Measurements from ENCODE around the gene HPD. TPM values are rescaled to one million over a fixed set of nuclear protein-coding genes. Genes with fewer than 3 reads are reported as not detected.
"Not testable (repeated sequence)": the region's sequence is repeated elsewhere in the genome, so short reads cannot be mapped to it uniquely, and the experiment has no call there.

Gene HPD
- total RNA-seq, 1 donor from 2014 or later, result not detected

DNA sequence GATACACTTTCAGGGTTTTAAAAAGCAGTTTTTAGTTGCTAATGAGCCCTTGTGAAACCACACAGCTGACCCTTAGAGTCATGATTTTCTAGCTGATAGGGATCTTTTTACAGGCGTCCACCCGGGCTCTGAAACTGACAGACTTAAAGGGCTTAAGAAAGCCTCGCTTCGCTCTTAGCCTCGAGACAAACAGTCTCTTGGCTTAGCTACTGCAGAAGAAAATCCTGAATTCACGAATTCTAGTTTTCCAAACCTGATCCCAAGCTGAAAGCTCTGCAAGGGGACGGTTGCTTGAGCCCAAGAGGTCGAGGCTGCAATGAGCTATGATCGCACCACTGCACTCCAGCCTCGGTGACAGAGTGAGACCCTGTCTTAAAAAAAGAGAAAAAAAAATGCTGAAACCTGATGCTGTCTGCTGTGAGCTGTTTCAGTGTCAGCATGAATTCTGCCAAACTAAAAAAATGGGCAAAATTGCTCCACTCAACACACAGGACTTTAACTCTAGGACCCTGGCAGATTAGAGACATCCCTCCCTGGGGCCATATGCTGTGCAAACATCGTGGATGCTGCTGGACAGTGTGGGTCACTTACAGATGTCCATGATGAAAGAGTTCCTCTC is 3.1 kb upstream of the HPD start:
- TF ChIP-seq, protein P1, sequence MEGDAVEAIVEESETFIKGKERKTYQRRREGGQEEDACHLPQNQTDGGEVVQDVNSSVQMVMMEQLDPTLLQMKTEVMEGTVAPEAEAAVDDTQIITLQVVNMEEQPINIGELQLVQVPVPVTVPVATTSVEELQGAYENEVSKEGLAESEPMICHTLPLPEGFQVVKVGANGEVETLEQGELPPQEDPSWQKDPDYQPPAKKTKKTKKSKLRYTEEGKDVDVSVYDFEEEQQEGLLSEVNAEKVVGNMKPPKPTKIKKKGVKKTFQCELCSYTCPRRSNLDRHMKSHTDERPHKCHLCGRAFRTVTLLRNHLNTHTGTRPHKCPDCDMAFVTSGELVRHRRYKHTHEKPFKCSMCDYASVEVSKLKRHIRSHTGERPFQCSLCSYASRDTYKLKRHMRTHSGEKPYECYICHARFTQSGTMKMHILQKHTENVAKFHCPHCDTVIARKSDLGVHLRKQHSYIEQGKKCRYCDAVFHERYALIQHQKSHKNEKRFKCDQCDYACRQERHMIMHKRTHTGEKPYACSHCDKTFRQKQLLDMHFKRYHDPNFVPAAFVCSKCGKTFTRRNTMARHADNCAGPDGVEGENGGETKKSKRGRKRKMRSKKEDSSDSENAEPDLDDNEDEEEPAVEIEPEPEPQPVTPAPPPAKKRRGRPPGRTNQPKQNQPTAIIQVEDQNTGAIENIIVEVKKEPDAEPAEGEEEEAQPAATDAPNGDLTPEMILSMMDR (IDR thresholded peaks at IDR 0.05), result no peak
- H3K4me3 Mint-ChIP-seq, result no peak overlapping the region
- H3K9me3 Mint-ChIP-seq, result no peaks in the 10 kb centered on the region
- H3K4me1 Mint-ChIP-seq, result no peaks in the 10 kb centered on the region
- ATAC-seq (ENCODE audit: low read depth) (no peak), DNase-seq (no peak)
- CTCF ChIA-PET, result no interaction called here
- intact Hi-C loops (cut with micrococcal nuclease), result no loop called here
- POLR2A ChIA-PET, result no interaction called here
- H3K27me3 Mint-ChIP-seq, result no peaks in the 10 kb centered on the region
- no peak overlapping the region for H3K27ac Mint-ChIP-seq
- no peaks in the 10 kb centered on the region for H3K36me3 Mint-ChIP-seq (ENCODE audit: low read depth)

DNA sequence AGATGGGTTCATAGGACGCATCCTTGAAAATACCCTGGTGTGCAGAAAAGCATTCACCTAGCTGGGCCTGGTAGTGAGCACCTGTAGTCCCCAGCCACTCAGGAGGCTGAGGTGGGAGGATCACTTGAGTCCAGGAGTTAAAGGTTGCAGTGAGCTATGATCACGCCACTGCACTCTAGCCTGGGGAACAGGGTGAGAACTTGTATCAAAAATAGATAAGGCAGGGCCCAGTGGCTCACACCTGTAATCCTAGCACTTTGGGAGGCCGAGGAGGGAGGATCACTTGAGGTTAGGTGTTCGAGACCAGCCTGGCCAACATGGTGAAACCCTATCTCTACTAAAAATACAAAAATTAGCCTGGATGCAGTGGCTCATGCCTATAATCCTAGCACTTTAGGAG is 2.0 kb upstream of the HPD start:
- CTCF ChIA-PET; H3K9me3 Mint-ChIP-seq; ATAC-seq (ENCODE audit: low read depth); intact Hi-C loops (cut with micrococcal nuclease); H3K36me3 Mint-ChIP-seq (ENCODE audit: low read depth); DNase-seq; H3K27ac Mint-ChIP-seq; H3K27me3 Mint-ChIP-seq; H3K4me1 Mint-ChIP-seq; POLR2A ChIA-PET; H3K4me3 Mint-ChIP-seq: not testable (repeated sequence)

DNA sequence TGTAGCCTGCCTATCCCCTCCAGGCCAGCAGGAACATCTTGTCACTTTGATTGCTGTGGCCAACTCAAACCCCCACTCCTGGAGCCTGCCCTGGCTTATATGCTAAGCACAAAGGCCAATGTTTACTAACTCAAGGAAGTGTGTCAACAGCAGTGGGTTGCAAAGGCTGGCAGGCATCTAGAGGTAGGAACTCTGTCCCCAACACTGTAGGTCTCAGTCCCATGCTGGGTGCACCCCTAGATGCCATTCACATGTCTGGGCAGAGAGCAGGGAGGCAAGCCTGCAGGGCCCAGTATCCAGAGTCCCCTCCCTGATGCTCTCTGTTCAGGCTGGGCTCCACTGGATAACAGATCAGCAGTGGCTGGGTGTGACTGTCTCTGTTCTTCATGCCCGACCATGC is 1.6 kb upstream of the HPD start:
- DNase-seq (no peak), ATAC-seq (ENCODE audit: low read depth) (no peak)
- no peak overlapping the region for H3K4me3 Mint-ChIP-seq
- H3K4me1 Mint-ChIP-seq, result peaks cover 9% of the 10 kb centered on the region
- no peaks in the 10 kb centered on the region for H3K27me3 Mint-ChIP-seq
- intact Hi-C loops (cut with micrococcal nuclease), result no loop called here
- H3K27ac Mint-ChIP-seq, result no peak overlapping the region
- ChIA-PET POLR2A (no interaction called here), CTCF (no interaction called here)
- no peaks in the 10 kb centered on the region for H3K9me3 Mint-ChIP-seq
- TF ChIP-seq, protein P1 (IDR thresholded peaks at IDR 0.05), result no peak
- no peaks in the 10 kb centered on the region for H3K36me3 Mint-ChIP-seq (ENCODE audit: low read depth)

DNA sequence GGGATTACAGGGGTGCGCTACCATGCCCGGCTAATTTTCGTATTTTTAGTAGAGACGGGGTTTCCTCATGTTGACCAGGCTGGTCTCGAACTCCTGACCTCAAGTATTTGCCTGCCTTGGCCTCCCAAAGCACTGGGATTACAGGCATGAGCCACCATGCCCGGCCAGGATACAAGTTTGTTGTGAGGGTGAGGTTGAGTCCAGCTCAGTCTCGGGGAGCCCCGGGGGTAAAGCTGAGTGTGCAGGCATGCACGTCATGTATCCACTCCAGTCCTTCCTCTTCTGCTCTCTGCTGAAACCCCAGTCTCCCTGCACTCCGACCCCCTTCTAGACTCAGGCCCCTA is 369 bp downstream of the HPD start:
- Mint-ChIP-seq H3K27ac (no peak overlapping the region), H3K4me1 (peaks cover 9% of the 10 kb centered on the region), H3K36me3 (ENCODE audit: low read depth) (no peaks in the 10 kb centered on the region), H3K9me3 (no peaks in the 10 kb centered on the region), H3K4me3 (no peak overlapping the region), H3K27me3 (no peaks in the 10 kb centered on the region)
- POLR2A ChIA-PET, result interaction anchor here (0.6 kb wide), 1 partner anchor 59 kb away, joined by 4 read pairs; no protein-coding TSS in a partner anchor
- CTCF ChIA-PET, result no interaction called here
- ATAC-seq (ENCODE audit: low read depth) (no peak), DNase-seq (no peak)
- TF ChIP-seq, protein P1 (IDR thresholded peaks at IDR 0.05), result no peak
- intact Hi-C loops (cut with micrococcal nuclease), result no loop called here

DNA sequence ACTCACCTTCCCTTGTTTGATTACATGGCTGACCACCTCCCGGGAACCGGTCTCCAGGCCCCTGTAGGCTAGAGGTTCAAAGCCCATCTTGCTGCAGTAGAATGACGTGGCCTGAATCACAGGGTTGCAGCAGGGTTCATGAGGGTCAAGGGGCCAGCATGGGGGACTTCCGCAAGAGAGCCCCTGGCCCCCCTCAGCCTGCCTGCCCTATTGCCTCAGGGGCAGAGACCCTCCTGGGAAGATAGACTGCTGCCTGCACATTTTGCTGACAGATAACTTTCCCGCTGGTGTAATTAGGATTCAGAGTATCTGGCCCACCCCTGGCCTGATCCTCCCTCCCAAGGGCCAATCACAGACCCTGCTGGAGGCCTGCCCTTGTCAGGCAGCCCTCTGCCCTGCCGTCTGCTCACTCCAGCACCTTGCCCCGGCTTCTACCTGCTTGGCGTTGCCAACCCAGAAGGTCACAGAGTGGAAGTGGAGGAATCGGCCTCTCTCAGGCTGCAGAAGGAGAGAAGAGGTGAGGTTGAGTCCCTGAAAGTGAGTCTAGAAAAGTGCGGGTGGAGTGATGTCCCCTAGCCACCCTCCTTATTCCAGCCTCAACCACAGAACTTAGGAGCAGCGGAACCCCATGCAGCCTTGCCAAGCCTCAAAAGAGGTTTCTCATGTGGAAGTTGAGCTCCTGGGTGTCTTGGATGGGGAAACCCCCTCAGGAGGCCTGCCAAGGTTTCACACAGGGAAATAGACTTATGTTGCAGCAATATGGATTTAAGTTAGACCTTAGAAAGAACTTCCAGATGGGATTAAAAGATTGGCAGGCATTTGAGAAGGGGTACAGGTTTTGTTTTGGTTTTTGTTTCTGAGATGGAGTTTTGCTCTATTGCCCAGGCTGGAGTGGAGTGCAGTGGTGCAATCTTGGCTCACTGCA is 1.1 kb downstream of the HPD start:
- H3K9me3 Mint-ChIP-seq, result no peaks in the 10 kb centered on the region
- peaks cover 9% of the 10 kb centered on the region for H3K4me1 Mint-ChIP-seq
- TF ChIP-seq, protein P1 (IDR thresholded peaks at IDR 0.05), result no peak
- no peaks in the 10 kb centered on the region for H3K36me3 Mint-ChIP-seq (ENCODE audit: low read depth)
- no peak overlapping the region for H3K27ac Mint-ChIP-seq
- CTCF ChIA-PET, result no interaction called here
- DNase-seq, result no peak
- POLR2A ChIA-PET, result interaction anchor here (0.6 kb wide), 1 partner anchor 58 kb away, joined by 4 read pairs; no protein-coding TSS in a partner anchor
- H3K27me3 Mint-ChIP-seq, result peaks cover 2% of the 10 kb centered on the region
- no peak for ATAC-seq (ENCODE audit: low read depth)
- intact Hi-C loops (cut with micrococcal nuclease), result no loop called here
- no peak overlapping the region for H3K4me3 Mint-ChIP-seq

DNA sequence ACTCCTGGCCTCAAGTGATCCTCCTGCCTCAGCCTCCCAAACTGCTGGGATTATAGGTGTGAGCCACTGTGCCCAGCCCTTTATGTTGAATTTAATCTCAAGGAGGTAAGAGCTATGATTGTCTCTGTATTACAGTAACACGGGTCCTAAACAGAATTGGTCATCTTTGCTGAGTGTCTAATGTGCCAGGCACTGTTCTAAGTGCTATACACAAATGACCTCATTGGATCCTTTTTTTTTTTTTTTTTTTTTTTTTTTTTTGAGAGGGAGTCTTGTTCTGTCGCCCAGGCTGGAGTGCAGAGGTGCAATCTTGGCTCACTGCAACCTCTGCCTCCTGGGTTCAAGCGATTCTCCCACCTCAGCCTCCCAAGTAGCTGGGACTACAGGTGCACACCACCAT is 6.3 kb downstream of the HPD start:
- intact Hi-C loops (cut with micrococcal nuclease); H3K4me3 Mint-ChIP-seq; H3K36me3 Mint-ChIP-seq (ENCODE audit: low read depth); POLR2A ChIA-PET; CTCF ChIA-PET; H3K4me1 Mint-ChIP-seq; H3K9me3 Mint-ChIP-seq; DNase-seq; H3K27ac Mint-ChIP-seq; ATAC-seq (ENCODE audit: low read depth); H3K27me3 Mint-ChIP-seq: not testable (repeated sequence)
